HG02759 (cell line): ENCODE measurements around the gene RNF19B.
A peak's percentile ranks its signal among the peaks of the same experiment; 100 is the strongest.

Source experiments
- ATAC-seq: cut with Tn5 transposase; IDR thresholded peaks from one replicate; pipeline ENCODE4 v1.9.1; 2021; ENCODE audit warnings: mild to moderate bottlenecking, moderate library complexity; ENCODE audit not compliant: unreplicated experiment

RNF19B gene

DNA sequence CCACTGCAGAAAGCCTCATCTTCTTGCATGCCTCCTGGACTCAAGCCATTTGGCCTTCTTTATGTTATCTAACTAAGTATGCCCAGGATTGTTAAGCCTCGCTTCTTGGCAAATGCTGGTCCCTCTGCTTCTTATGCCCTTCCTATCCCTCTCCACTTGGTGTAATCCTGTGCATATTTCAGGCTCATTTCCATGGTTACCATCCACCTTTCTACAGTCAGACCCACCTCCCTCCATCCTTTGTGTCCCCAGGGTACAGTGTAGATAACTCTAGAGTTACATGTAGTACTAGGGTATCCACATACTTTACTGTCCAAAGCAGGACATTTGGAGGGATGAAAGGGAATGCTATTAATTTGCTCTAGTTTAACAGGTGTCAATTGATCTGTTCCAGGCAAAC, 6.5 kb upstream of the RNF19B start:
- ATAC-seq = no peak

DNA sequence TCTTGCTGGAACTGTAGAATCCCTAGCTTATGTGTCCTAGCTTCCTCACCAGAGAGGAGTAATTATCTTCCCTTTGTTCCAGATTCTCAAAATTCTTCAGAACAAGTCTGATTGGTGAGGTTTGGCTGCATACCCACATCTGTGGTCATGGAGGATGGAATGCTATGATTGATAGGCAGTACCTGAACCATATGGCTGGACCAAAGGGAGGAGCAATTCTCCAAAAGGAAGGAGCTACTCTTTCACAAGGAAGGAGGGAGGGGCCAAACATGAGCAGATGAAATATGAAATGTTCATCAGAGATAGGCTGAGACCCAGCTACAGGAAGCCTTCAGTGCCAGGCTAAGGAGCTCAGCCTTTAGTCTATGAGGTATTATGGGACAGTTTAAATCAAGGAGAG, 5.0 kb upstream of the RNF19B start:
- no peak for ATAC-seq

DNA sequence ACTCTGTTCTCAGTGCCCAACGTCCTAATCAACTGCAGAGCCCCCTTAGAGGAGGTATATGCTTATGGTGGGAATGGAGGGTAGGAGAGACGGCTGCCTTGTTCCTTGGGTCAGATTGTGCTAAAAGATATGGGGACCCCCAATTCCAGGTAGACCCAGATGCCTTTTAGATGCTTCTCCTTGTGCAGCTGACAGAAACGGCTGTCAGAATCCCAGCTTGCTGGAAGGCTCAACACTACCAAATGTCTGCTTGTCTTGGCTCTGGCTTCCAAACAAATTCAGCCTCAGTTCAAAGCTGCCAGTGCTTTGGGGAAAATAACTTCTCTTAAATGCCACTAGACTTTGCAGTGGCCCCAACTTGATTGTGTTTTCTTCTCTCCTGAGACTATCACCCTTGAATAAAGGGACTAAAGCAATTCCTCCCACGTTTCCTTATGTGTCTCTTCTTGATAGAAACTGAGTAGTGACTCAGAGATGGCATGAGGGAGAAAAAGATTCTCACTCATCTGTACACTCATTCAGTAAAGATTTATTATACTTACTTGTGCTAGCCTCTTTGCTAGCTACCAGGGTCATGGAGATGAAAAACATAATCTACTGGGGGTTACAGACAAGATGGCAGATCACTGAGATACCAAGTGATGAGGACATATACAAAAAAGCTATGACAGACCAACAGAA, 3.4 kb upstream of the RNF19B start:
- no peak for ATAC-seq

DNA sequence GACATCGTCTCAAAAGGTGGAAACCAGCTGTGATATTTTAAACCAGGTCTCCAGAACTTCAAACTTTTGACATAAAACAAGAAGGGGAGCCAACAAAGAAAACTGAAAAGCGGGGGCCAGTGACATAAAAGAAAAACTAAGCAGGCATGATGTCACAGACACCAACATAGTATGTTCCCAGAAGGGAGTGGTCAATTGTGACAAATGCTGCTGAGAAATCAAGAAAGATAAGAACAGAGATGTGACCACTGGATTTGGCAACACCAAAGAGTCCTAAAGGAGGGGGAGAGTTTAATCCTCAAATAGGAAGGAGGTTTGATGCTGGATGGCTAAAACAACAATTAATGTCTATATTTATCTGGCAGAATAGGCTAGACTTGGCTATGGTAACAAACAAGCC, 2.3 kb upstream of the RNF19B start:
- ATAC-seq = no peak

DNA sequence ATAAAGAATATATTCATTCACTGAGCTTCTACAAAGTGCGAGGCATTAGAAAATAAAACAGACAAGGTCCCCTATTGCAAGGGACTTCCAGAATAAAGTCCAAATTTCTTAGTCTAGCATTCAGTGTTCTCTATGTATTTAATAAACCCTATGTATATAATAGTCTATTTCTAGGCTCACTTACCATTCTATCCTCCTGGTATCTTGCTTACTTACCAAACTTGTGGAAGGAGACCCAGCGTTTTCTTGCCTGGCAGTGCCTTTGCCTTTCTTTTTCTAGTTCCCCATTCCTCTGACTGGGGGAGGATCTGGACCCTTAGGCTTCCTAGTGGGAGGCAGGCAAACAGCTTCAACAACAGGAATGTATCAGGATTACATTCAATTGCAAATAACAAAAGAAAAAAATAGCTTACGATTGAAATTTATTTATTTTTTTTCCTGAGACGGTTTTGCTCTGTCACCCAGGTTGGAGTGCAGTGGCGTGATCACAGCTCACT, 690 bp upstream of the RNF19B start:
- no peak for ATAC-seq

DNA sequence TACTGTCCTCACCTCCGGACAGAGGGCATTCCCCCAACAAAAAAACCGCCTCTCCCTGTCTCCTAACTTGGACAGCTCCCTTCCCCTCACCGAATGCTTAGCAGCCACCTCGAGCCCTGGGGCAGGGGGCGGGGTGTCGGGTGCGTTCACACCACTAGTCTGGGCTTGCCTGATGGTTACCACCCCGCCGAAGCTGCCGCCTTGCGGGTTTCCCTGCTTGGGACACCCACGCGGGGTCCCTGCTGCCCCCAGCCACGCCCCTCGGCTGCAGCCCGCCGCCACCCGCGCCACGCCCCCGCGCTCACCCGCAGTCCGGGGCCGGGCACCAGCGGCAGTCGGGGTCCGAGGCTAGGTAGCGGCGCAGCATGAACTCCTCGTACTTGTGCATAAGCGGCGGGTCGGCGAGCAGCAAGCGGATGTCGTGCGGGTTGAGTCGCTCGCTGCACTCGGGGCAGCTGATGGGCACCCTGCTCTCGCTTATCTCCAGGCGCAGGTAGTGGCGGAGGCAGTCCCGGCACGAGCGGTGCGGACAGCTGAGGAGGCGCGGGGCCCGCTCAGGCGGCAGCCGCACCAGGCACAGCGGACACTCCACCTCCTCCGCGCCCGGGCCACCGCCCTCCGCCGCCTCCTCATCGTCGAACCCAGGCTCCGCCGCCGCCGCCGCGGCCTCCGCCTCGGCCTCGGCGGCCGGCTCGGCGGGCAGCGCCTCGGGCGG, 706 bp downstream of the RNF19B start:
- peak; percentile 31 for ATAC-seq

DNA sequence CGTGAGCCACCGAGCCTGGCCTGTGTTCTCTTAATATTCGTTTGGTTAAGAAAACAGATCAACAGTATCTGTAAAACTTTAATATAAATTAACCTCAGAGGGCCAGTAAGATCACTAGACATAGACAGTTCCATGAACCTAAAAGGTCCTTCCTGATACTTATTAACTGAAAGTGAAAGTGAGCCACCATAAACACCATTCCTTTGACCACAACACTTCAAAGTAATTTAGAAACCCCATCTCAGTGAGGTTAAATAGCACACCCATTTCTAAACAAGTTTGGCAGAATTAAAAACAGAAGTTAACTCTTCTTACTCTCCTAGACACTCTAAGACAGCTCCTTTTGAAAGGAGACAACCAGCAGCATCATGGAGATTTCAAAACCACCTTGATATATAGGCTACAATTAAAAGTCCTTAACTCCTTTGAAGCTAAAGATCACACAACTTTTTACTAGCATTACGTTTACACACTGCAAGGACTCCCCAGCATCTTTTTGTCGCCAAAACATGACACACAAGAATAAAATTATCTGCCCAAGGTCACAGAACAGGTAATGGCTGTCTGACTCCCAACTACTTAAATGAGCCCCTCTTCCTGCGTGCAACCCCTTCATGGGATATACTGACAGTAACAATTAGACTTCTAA, 2.2 kb downstream of the RNF19B start:
- no peak for ATAC-seq

DNA sequence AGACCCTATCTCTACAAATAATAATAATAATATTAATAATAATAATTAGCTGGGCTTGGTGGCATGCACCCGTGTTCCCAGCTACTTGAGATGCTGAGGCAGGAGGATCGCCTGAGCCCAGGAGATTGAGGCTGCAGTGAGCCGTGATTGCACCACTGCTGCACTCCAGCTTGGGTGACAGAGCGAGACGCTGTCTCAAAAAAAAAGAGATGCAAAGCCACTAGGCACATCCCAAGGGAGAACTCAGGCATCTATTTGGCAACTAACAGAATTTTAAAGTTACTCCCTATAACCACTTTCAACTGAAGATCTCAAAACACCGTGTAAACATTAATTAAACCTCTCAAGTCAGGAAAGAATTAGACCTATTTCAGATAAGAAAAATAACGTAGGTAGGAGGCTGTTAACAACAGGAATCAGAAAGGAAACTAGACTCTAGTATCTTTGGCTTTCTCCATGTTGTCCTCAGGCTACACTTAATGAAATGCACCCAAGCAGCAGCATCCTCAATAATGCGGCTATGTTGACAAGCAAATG, 3.7 kb downstream of the RNF19B start:
- ATAC-seq = no peak

DNA sequence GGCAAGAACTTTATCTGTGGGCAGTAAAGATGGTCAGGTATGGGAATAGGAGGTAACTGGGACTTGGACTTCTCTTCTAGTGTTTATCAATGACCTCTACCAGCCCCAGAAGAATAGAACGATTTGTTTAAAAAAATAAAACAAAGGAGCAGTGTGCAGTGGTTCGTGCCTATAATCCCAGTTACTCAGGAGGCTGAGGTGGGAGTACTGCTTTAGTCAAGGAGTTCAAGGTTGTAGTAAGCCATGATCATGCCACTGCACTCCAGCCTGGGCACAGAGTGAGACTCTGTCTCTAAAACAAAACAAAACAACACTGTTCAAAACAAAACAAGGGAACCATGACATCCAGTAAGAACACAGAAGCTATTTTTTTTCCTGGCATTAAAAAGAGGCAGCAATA, 4.3 kb downstream of the RNF19B start:
- no peak for ATAC-seq

DNA sequence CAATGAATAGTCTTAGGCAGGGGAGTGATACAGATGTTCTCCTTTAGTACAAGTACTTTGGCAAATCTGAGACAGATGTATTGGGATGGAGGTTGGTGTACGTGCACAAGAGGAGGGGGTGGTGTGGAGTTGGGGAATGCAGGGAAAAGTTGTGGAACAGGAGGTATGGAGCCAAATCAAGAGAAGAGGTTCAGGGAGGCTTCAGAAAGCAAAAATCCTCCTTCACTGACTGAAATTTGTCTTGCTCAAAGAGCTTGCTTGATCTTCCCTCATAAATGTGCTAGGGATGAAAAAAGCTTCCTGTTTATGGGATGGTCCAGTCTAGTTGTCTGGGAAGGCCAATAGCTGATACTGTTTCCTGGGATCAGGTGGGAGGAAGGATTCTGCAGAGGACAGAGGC, 5.8 kb downstream of the RNF19B start:
- ATAC-seq = no peak

DNA sequence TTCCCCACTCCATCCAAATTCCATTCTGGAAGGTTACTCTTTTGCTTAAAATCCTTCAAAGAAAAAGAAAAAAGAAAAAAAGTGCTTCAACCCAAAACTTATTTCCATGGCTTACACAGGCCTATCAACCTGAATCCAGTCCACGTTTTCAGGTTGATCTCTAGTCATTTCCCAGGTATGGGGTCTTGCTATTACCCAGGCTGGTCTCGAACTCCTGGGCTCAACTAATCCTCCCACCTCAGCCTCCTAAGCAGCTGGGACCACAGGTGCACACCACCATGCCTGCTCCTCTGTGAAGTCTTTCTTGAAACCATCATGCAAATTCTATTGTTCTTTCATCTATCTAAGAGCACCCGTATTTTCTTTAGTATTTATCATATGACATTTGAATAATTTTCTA, 7.6 kb downstream of the RNF19B start:
- no peak for ATAC-seq

DNA sequence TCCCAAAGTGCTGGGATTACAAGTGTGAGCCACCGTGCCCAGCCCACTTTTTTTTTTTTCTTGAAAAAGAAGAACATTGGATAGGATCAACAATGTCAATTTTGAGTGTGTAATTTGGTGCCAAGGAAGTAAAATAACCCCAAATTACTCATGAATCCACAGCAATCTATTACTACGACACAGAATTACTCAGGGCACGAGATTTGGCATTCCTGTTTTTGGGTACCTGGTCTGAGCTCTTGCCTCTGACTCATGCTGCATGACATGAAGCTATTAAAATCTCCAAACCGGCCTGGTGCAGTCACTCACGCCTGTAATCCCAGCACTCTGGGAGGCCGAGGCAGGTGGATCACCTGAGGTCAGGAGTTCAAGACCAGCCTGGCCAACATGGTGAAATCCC, 10.4 kb downstream of the RNF19B start:
- ATAC-seq = no peak

DNA sequence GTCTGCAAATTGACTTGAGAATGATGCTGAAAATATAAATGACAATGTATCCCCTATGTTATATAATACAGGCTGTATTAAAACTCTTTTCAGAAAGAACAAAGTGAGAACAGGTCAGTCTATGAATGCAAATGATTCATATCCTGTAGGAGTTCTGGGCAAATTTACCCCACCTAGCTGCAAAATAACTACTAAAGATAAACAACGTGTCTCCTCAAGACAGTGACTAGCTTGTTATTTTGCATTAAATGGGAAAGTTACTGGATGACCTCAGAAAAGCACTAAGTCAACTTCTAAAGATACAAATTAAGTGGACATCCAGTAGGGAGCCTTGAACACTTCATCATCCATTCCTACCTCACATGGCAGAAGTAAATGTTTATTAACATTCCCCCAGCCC, 11.1 kb downstream of the RNF19B start:
- no peak for ATAC-seq

DNA sequence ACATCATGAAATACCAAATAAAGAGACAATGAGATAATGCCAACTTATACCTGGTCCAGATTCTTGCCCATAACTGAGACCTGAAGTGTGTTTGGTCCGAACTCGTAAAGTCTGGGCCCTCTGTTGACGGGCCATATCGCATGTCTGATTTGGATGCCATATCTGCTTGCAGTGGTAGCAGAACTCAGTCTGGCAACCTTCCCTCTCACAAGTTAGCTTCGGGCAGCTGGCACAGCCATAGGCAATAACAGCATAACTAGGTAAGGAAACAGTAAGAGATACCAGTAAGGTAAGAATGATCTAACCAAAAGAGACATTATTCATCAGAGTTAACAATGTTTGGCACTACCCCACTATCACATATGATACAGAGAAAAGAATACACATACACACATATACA, 15.1 kb downstream of the RNF19B start:
- ATAC-seq = no peak

DNA sequence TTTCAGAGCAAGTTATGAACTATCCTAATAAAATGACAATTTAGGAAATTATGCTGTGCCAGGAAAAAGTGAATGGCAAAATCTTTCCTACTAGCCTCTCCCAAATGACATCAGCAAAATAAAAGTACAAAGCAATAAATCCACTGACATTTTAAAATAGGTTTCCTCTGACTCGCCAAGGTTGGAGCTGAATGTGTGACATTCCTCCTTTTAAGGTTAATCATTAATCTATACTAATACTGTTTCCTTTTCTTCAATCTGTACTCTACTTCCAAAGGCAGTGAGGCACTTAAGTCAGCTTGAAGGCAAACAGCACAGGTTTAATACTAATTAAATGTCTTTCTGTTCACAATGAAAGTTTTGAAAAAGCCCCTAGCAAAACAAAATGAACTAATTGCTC, 15.7 kb downstream of the RNF19B start:
- ATAC-seq = no peak

DNA sequence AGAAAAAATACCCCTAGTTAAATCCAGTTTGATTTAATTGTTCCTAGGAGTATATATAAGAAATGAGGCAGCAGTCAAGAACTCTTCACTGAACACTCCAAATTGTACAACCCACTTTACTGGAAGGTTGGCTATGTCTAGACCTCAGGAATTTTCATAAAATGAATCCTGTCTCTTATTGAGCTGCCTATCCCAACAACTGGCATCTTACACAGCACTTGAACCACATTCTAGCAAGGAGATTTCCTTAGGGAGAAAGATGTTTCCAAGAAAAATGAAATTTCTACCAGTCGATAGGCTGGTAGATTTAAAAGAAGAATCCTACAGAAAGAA, 16.3 kb downstream of the RNF19B start:
- ATAC-seq = no peak

DNA sequence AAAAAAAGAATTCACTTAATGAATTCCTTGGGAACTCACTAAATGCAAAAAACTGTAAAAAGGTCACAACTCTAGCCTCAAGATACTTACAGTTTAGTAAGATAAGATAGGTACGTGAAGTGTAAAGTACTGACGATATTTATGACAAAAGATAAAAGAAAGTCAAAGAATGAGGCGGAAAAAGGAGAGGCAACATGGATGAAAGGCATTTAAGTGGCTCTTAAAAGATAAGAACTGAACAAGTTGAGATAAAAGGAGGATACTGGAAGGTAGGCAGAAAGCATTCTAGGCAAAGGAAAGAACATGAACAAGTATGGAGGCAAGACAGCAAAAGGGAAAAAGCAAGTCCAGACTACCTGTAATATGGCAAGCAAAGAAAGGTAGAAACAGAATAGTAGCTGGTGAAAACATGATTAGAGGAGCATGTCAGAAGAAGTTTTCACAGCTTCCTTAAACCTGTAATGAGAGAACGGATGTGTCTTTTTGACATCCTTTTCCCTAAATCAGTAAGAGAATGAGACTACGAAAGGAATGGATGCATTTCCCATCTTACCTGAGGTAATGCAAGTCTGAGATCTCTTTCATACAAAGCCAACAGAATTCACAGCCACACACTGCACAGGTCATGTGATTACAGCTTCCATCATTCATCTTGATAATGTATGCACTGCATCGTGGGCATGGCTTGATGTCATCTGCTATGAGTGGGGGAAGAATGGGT, 16.8 kb downstream of the RNF19B start:
- ATAC-seq = no peak

DNA sequence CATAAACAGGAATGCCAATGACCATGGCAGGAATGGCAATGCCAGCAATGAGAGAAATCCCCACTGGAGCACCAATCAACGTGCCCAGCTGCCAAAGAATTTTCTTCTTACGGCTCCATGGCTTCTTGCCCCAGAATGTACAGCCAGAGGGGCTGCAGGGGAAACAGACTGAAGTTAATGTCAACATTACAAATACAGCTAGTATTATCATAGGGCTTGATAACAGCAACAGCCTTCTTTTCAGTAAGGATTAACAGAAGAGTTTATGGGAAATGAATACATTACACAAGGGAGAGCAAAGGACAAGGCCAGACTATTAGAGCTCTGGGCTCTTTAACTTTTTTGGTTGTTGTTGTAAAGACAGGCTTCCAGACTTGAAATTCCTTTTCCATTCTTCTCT, 18.2 kb downstream of the RNF19B start:
- ATAC-seq = no peak

DNA sequence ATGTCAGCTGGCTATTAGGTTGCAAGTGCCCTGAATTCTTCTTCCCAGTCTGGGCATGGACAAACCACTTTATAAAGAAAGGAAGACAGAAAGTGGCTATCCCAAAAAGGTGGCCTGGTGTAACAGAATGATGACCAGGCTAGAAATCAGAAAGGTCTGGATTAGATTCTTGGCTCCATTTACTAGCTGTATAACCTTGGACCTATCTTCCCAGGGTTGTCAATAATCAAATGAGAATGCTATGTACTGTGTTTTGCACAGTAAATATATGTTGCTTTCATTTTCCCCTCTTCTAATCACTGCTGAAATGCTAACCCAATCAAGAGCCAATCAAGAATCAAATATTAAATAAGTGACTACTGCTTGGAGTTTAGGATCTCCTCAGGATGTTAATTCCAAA, 20.4 kb downstream of the RNF19B start:
- no peak for ATAC-seq

DNA sequence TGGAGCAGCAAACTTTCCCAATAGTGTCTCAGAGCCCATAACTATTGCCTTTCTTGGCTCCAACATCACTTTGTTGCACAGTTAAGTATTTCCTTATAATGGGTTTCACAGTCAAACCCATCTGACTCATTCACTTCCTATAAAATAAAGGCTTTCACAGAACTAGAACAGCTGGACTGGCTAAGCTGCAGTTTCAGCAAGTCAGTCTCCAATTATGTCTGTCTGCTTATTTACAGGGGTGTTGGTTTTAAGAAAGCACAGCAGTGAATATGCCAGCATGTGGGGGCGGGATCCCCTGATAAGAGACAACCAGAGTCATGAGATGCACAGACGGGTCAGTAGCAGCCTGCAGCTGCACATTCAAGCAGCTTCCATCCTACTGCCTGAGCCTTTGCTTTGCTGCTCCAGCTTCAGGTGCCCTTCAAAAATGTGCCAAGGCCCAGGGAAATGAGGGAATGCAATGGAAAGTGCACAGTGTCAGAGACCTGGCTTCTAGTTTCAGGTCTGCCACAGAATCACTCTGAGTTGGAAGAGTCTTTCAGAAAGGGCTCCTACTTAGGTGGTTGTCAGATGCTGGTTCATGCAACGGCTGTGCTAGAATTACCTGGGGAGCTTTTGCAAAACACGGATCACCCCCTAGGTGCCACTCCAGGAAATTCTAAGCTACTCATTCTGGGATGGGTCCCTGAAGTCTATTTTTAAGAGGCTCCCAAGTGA, 24.8 kb downstream of the RNF19B start:
- no peak for ATAC-seq

DNA sequence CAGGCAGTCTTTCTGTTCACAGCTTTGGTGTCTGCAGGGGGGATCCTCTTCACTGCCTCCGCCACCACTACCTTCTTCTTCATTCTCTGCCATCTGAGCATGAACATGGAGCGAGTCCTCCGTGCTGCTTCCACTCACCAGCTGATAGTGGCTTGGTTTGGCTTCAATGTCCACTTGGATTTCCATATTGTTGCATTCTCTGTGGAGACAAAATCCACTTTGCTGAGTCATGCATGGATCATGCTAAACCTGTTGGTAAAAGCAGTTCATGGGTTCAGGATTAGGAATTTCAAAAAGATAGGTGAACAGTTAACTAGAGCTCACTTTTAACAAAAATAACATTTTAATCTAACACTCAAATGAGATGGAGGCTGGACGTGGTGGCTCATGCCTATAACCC, 27.5 kb downstream of the RNF19B start:
- no peak for ATAC-seq
